ENCODE results near the gene SECISBP2L. TPM values are rescaled to one million over a fixed set of nuclear protein-coding genes. Genes with fewer than 3 reads are reported as not detected.

Gene SECISBP2L
- total RNA-seq, 4 donors from 2014 or later, result 40.3 to 54.0 (median 44.0) TPM

DNA sequence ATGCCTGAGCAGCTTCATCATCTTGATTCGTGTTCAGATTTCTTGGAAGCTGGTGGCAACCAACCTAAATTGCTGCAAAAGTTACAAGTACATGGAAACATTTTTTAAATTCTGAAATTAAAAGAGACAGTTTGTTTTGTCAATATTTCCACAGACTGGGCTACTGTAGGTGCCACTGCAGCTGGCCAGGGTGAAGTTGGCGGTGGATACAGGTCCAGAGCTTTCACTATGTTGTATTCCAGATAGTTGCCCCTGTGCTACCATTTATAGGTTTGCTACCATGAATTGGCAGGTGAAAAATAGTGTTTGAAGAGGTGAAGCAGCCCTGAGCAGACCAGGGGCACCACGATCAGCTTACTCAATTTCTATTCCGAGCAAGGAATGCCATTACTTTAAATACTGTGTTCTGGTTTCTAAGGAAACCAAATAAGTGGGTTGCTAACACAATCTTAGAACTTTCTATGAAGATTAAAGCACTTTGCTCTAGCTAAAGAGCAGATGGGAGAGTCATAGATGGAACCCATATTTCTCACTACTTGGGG is 61.4 kb downstream of the SECISBP2L start:
- TF ChIP-seq, protein P1, sequence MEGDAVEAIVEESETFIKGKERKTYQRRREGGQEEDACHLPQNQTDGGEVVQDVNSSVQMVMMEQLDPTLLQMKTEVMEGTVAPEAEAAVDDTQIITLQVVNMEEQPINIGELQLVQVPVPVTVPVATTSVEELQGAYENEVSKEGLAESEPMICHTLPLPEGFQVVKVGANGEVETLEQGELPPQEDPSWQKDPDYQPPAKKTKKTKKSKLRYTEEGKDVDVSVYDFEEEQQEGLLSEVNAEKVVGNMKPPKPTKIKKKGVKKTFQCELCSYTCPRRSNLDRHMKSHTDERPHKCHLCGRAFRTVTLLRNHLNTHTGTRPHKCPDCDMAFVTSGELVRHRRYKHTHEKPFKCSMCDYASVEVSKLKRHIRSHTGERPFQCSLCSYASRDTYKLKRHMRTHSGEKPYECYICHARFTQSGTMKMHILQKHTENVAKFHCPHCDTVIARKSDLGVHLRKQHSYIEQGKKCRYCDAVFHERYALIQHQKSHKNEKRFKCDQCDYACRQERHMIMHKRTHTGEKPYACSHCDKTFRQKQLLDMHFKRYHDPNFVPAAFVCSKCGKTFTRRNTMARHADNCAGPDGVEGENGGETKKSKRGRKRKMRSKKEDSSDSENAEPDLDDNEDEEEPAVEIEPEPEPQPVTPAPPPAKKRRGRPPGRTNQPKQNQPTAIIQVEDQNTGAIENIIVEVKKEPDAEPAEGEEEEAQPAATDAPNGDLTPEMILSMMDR (IDR thresholded peaks at IDR 0.05), result no peak
- TF ChIP-seq EP300 (IDR thresholded peaks at IDR 0.05) (no peak), POLR2AphosphoS5 (IDR thresholded peaks at IDR 0.05) (no peak), POLR2A (IDR thresholded peaks at IDR 0.05; ENCODE audit: low read depth) (no peak)
- peaks cover 11 to 33% (median 25%) of the 10 kb centered on the region in 4 donors for H3K4me1 ChIP-seq
- 29% methylated on average over 4 of the region's 4 CpGs for WGBS
- H3K9me3 ChIP-seq, result no peaks in the 10 kb centered on the region
- no peaks in the 10 kb centered on the region for H3K27me3 ChIP-seq
- no peak for DNase-seq (ENCODE audit: extremely low spot score)
- H3K4me3 ChIP-seq, result no peak overlapping the region
- peaks cover 0 to 9% (median 4%) of the 10 kb centered on the region in 4 donors for H3K36me3 ChIP-seq
- intact Hi-C loops (cut with DNase I), result no loop called here
- H3K27ac ChIP-seq (replicated peaks in 1 of 4), result peak overlapping the region; percentile 40 to 61 (median 50)

DNA sequence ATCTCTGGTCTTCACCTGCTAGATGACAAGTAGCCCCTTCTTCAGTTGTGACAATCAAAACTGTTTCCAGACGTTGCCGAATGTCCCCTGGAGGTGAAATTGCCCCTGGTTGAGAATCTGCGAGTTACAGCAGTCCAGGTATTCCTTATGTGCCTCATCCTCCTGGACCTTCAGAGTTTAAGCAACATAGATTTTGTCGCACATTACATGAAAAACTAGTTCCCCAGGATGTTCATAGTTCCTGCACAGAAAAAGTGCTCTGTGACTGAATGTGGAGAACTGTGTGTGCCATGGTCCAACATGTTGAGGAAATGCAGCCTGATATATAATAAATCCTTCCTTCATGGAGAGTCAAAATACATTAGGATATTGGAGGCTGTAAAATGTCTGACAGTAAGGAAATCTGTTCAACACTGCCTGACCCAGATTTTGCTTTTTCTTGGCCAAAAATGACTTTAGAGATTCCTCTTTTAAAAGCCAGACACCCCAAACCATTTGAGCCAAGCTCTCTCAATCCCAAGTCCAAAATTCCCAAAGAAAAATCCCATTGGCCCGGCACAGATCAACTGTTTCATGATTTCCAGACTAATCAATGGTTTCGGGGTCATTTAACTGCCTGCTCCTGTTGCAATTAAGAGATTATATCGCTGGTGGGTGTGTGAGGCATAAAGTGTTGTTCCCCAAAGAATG is 62.1 kb downstream of the SECISBP2L start:
- intact Hi-C loops (cut with DNase I), result no loop called here
- TF ChIP-seq POLR2AphosphoS5 (IDR thresholded peaks at IDR 0.05), result no peak
- peak overlapping the region in 3 of 4 donors; percentile 43 to 61 (median 56) for H3K27ac ChIP-seq (replicated peaks in 1 of 4)
- peaks cover 11 to 33% (median 25%) of the 10 kb centered on the region in 4 donors for H3K4me1 ChIP-seq
- no peak for DNase-seq (ENCODE audit: extremely low spot score)
- no peaks in the 10 kb centered on the region for H3K27me3 ChIP-seq
- WGBS, result 82% methylated on average over 6 of the region's 7 CpGs
- no peaks in the 10 kb centered on the region for H3K9me3 ChIP-seq
- peaks cover 0 to 9% (median 3%) of the 10 kb centered on the region in 4 donors for H3K36me3 ChIP-seq
- H3K4me3 ChIP-seq, result no peak overlapping the region

DNA sequence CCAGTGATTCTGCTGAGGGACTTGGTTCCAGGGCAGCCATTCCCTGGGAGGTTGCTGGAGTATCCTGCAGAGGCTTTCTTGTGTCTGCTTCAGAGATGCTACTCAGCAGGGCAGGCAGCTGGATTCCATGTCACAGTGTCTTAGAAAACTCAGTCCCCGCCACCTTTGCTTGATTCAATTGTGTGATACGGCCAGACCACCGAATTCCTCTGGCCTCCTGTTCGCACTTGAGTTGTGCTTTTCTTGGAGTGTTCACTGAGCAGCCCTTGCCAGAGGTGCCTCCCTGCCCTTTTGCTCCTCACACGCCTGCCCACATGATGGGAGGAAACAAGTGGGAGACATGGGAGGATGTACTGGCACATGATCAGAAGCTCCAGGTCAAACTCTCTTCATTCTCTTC is 62.9 kb downstream of the SECISBP2L start:
- intact Hi-C loops (cut with DNase I), result no loop called here
- H3K4me1 ChIP-seq, result peaks cover 11 to 33% (median 25%) of the 10 kb centered on the region in 4 donors
- H3K36me3 ChIP-seq, result peaks cover 0 to 7% (median 3%) of the 10 kb centered on the region in 4 donors
- no peaks in the 10 kb centered on the region for H3K27me3 ChIP-seq
- 61% methylated on average over 5 of the region's 5 CpGs for WGBS
- no peak overlapping the region for H3K4me3 ChIP-seq
- TF ChIP-seq POLR2AphosphoS5 (IDR thresholded peaks at IDR 0.05) (no peak), EP300 (IDR thresholded peaks at IDR 0.05) (no peak), POLR2A (IDR thresholded peaks at IDR 0.05; ENCODE audit: low read depth) (no peak)
- TF ChIP-seq, protein P1 (IDR thresholded peaks at IDR 0.05), result no peak
- H3K27ac ChIP-seq (replicated peaks in 1 of 4), result no peak overlapping the region
- no peak for DNase-seq (ENCODE audit: extremely low spot score)
- no peaks in the 10 kb centered on the region for H3K9me3 ChIP-seq

DNA sequence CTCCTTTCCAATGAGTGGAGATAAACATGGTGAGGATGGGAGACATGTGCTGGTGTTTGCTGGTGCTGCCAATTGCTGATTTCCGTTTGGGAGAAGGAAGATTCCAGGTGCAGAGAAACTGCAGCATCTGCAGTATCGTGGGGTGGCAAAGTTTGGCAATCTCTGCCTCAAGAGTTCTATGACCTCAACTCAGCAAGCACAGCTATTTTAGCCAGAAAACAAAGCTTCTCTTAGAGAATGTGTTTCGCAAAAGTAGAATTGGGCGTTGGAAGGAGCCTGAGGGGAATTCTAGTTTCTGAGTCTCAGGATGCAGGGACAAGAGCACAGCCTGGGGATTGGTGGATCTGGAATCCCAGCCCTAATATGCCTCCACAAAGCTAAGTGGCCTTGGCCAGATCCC is 64.3 kb downstream of the SECISBP2L start:
- Histone ChIP-seq H3K9me3 (no peaks in the 10 kb centered on the region), H3K27ac (replicated peaks in 1 of 4) (no peak overlapping the region), H3K27me3 (no peaks in the 10 kb centered on the region), H3K4me1 (peaks cover 11 to 33% (median 25%) of the 10 kb centered on the region in 4 donors), H3K36me3 (no peaks in the 10 kb centered on the region), H3K4me3 (no peak overlapping the region)
- intact Hi-C loops (cut with DNase I), result no loop called here
- DNase-seq (ENCODE audit: extremely low spot score), result no peak
- TF ChIP-seq POLR2AphosphoS5 (IDR thresholded peaks at IDR 0.05) (no peak), EP300 (IDR thresholded peaks at IDR 0.05) (no peak), POLR2A (IDR thresholded peaks at IDR 0.05; ENCODE audit: low read depth) (no peak)
- TF ChIP-seq, protein P1 (IDR thresholded peaks at IDR 0.05), result no peak
- 55% methylated on average over 4 of the region's 4 CpGs for WGBS

DNA sequence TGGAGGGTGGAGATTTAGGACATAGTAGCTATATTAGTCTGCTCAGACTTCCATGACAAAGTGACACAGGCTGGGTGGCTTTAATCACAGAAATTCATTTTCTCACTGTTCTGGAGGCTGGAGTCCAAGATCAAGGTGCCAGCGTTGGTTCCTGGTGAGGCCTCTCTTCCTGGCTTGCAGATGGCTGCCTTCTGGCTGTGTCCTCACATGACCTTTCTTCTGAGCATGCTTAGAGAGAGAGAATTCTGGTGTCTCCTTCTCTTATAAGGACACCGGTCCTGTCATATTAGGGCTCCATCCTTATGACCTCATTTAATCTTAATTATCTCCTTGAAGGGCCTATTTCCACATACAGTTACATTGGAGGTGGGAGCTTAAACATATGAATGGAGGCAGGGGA is 67.6 kb downstream of the SECISBP2L start:
- H3K27ac ChIP-seq (replicated peaks in 1 of 4), result no peak overlapping the region
- H3K9me3 ChIP-seq, result no peaks in the 10 kb centered on the region
- no peaks in the 10 kb centered on the region for H3K27me3 ChIP-seq
- DNase-seq (ENCODE audit: extremely low spot score), result peak; percentile 57
- peaks cover 5 to 25% (median 21%) of the 10 kb centered on the region in 4 donors for H3K4me1 ChIP-seq
- no peak overlapping the region for H3K4me3 ChIP-seq
- no peaks in the 10 kb centered on the region for H3K36me3 ChIP-seq
- 71% methylated on average over 2 of the region's 2 CpGs for WGBS
- TF ChIP-seq POLR2A (IDR thresholded peaks at IDR 0.05; ENCODE audit: low read depth) (no peak), POLR2AphosphoS5 (IDR thresholded peaks at IDR 0.05) (no peak), EP300 (IDR thresholded peaks at IDR 0.05) (no peak)
- TF ChIP-seq, protein P1 (IDR thresholded peaks at IDR 0.05), result no peak
- intact Hi-C loops (cut with DNase I), result no loop called here

All from esophagus muscularis mucosa (tissue), 4 donors.